Myocyte (in vitro differentiated cells): Measurements from ENCODE around the gene GARRE1. TPM values are rescaled to one million over a fixed set of nuclear protein-coding genes. Genes with fewer than 3 reads are reported as not detected.
"Not testable (repeated sequence)": the region's sequence is repeated elsewhere in the genome, so short reads cannot be mapped to it uniquely, and the experiment has no call there.

Experiments
- DNase-seq: peaks from one replicate; pipeline ENCODE4 v3.0.0-alpha.2; 2012; ENCODE audit warnings: low read depth
- total RNA-seq: library from RNA; depleted of rRNA; stranded (reverse); fragments of >200 nt; gene quantifications from 2 replicates; pipeline ENCODE4 v1.2.3, GENCODE V29; 2014

GARRE1 gene
- total RNA-seq, 1 donor from 2014 or later: 8.4 TPM

DNA sequence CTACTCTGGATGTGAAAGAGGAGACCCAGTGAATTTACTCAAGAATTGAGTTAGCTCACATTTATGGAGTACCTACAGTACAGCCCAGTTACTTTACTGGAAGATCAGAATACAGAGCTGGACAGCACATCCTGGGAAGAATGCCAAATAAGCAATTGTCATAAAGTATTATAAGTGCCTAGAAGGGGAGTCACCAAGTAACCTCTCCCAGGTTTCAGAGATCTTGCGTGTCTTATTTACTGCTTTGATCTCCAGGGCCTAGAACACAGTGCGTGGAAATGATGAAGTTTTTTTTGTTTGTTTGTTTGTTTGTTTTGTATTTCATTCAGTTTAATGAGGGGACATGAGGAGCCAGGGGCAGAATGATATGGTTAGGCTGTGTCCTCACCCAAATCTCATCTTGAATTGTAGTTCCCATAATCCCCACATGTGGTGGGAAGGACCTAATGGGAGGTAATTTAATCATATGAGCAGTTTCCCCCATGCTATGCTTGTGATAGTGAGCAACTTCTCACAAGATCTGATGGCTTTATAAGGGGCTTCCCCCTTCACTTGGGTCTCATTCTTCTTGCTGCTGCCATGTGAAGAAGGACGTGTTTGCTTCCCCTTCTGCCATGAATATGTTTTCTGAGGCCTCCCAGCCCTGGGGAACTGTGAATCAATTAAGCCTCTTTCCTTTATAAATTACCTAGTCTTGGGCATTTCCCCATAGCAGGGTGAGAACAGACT is 5.2 kb downstream of the GARRE1 start:
- no peak for DNase-seq

DNA sequence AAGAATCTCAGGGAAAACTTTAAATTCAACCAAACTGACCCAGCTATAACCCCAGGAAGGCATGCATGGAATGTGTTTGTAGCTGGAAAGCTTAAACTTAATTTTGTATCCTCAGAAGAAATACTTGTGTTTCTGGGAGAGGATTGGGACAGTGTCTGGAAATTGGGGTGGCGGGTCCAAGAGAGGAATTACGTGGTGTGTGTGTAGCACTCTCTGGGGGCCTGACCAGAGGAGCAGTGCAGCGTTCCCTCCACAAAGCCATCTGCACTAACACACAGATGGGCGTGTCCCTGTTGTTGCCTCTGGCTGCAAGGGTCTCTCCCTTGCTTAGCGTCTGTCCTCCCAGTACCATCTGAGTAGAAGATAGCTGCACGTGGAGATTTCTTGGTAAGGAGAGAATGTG is 6.4 kb downstream of the GARRE1 start:
- DNase-seq: no peak

- DNase-seq: no peak
Measured at GRCh38 chr19:34261334-34262109, 7.2 kb downstream of the GARRE1 start.

GRCh38 chr19:34263745-34264237 is 9.4 kb downstream of the GARRE1 start:
- DNase-seq: no peak

- no peak for DNase-seq
Measured at GRCh38 chr19:34265221-34265650, 10.9 kb downstream of the GARRE1 start.

DNA sequence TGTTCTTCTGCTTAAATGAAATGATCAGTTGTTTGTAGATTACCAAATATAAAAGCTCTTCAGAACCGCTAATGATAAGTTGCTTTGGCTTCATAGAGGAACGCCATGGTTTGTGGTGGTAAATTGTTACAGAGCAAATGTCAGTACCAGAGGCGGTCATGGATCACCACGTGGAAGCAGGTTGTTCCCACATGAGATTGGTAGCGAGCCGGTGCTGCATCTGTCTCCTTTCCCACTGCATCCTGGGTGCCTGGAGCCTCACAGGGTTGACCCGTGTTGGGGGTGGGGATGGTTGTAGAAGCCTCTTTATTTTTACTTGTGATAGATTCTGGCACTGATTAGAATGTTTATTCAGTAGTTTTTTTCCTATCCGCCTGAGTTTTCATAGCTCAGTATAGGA is 14.7 kb downstream of the GARRE1 start:
- no peak for DNase-seq

DNA sequence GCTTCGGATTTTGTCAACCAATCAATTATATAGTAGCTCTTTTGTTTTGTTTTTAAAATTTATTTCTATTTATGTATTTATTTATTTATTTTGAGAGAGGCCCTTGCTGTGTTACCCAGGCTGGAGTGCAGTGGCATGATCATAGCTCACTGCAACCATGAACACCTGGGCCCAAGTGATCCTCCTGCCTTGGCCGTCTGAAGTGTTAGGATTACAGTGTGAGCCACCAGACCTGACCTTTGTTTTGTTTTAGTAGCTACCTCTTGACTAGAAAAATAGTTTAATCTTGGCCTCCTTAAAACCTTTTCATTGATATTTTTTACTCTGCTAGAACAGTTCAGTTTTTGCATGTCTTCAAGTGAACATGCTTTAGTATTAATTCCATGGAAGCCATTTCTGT is 15.1 kb downstream of the GARRE1 start:
- DNase-seq: no peak

- DNase-seq: peak; percentile 15
Measured at GRCh38 chr19:34269968-34270621, 15.7 kb downstream of the GARRE1 start.

- peak; percentile 51 for DNase-seq
Measured at GRCh38 chr19:34273121-34273520, 18.8 kb downstream of the GARRE1 start.

DNA sequence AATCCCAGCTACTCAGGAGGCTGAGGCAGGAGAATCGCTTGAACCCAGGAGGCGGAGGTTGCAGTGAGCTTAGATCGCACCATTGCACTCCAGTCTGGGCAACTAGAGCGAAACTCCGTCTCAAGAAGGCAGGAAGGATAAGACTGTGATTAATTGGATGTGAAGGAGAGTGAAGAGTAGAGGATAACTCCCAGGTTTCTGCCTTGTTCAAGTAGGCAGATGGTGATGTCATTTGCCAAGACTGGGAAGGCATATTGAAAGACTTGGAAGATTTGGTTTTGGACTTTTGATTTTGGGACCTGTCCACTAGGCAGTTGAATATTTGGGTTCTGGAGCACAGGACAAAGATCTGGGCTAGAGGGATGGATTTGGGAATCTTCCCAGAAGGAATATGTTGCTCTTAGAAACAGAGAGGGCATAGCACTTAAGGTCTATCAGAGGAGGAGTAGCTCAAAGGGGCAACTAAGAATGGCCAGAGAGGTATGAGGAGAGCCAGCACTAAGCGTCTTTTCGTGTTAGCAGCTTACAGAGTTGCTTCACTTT is 20.0 kb downstream of the GARRE1 start:
- DNase-seq: no peak

DNA sequence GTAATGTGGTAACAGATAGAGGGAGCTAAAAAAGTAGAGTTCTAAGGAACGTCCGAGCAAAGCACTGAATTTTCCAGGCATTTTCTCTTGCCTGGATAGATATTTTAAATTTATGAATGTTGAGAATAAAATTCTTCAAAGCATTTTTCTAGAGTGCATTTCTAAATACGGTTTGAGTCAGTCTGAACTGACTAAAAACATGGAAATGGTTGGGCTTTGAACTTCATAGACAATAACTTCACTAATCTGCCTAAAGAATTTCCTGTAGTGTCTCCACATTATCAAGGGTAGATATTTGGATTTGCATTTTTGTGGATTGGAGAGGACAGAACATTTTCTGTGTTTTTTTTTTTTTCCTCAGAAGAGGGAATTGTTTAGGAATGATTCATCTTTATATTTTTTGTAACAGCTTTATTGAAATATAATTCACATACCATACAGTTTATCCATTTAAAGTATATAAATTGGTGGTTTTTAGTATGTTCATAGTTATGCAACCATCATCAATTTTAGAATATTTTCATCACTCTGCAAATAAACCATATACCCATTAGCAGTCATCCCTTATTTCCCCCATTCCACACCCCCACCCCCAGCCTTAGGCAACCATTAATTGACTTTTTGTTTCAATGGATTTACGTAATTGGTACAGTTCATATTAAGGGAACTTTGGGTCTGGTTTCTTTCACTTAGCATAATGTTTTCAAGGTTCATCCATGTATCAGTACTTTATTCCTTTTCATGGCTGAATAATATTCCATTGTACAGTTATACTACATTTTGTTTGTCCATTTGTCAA is 20.7 kb downstream of the GARRE1 start:
- DNase-seq: peak; percentile 40

- no peak for DNase-seq
Measured at GRCh38 chr19:34275705-34276104, 21.4 kb downstream of the GARRE1 start.

- no peak for DNase-seq
Measured at GRCh38 chr19:34276614-34277013, 22.3 kb downstream of the GARRE1 start.

GRCh38 chr19:34277244-34277643 is 22.9 kb downstream of the GARRE1 start:
- DNase-seq: no peak

GRCh38 chr19:34278783-34279182 is 24.4 kb downstream of the GARRE1 start:
- no peak for DNase-seq

GRCh38 chr19:34281444-34281843 is 27.1 kb downstream of the GARRE1 start:
- not testable (repeated sequence) for DNase-seq

DNA sequence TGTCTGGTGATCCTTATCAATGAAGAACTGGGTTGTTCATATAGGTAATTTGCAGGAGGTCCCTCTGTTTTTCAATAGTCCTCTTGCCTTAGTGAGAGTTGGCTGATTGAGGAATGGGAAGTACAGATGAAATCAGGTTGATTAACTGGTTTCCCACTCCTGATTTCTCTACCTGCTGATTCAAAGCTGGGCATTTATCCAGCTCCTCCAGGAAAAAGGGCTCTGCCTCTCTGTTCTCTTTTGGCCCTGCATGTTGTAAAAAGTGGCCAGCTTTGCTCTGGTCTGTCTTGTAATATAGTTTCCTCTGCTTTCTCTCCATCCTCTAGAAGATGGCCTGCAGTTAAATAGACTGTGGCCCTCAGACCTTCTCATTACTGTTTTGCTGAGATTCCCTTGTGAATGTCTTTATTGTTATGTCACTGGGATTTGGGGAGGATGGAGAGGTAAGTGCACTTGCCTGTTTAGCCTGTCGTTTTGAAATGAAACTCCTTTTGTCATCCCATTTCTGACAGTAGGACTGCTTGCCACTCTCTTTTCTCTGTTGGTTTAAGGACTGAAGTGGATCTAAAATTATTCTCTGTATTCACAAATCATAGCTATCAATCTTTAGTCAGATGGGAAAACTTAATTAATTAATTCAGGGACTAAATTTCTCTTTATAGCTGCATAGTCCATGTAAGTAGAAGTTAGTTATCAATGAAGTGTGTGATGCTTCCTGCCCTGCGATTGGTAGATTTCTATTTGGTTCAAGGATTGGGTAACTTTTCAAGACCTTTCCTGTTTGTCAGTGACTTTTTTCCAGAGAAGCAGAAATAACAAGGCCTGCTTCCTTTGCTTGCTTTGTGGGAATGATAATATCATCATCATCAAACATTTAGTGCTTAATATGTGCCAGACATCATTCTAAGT is 28.5 kb downstream of the GARRE1 start:
- DNase-seq: no peak

DNA sequence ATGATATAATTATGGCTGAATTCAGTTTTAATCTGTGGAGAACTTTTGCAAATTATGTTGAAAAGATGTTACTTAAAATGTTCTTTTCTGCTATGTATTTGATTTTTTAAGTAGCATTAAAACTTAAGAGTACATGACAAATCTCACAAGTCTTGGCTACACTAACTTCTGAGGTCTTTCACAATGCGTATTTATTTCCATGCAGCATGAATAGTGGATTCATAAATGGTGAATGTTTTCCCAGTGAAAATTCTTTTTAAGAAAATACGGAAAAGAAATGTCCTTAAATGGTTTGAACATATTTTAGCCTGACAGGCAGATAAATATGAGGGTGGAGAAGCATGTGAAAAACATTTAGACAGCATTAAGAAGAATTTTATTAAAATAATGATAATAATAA is 30.2 kb downstream of the GARRE1 start:
- DNase-seq: no peak

- no peak for DNase-seq
Measured at GRCh38 chr19:34287662-34288140, 33.3 kb downstream of the GARRE1 start.

DNA sequence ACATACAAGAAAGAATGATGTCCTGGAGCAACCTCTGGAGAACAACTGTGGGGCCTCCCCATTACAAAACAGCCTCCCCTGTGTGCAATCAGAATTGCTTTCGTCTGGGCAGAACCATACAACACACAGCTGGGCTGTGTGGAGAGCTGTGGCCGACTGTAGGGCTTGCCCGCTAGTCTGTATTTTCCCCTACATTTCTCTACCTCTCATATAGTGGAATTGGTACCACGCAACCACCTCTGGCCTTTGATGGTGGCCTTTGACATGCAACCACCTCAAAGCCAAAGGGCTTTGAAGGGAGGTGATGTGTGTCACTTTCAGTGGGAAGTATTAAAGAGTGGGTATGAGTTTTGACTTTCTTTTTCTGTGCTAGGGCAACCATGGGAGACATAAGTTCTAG is 34.0 kb downstream of the GARRE1 start:
- DNase-seq: no peak
